Epithelial cell of proximal tubule (primary cell): Measurements from ENCODE around the gene HOXA3. TPM values are rescaled to one million over a fixed set of nuclear protein-coding genes. Genes with fewer than 3 reads are reported as not detected.

Experiments
- DNase-seq: peaks from one replicate; pipeline ENCODE4 v3.0.0-alpha.2; 2011; ENCODE audit warnings: low read depth
- H3K4me3 ChIP-seq: 2 replicates; pipeline ENCODE4 v1.5.1; 2011; ENCODE audit warnings: low read depth, mild to moderate bottlenecking, low read length
- CTCF ChIP-seq: conservative IDR thresholded peaks from 2 replicates; pipeline ENCODE4 v1.5.1; 2012; ENCODE audit warnings: low read depth, mild to moderate bottlenecking, low read length
- total RNA-seq: library from RNA; depleted of rRNA; stranded (reverse); fragments of >200 nt; gene quantifications from 2 replicates; pipeline ENCODE4 v1.2.3, GENCODE V29; 2015

Gene HOXA3
- total RNA-seq, 1 donor from 2014 or later = 33.2 TPM

- no peak for TF ChIP-seq CTCF
- peak overlapping the region; percentile 72 for H3K4me3 ChIP-seq
- DNase-seq = no peak
Observed at GRCh38 chr7:27184337-27185012, 32.1 kb upstream of the HOXA3 start.

- DNase-seq = no peak
- peak overlapping the region; percentile 72 for H3K4me3 ChIP-seq
- no peak for TF ChIP-seq CTCF
Observed at GRCh38 chr7:27183682-27184336, 31.4 kb upstream of the HOXA3 start.

- no peak for DNase-seq
- peak overlapping the region; percentile 72 for H3K4me3 ChIP-seq
- TF ChIP-seq CTCF = no peak
Observed at GRCh38 chr7:27182861-27183681, 30.7 kb upstream of the HOXA3 start.

GRCh38 chr7:27182285-27182841, 30.0 kb upstream of the HOXA3 start:
- no peak for TF ChIP-seq CTCF
- H3K4me3 ChIP-seq = no peak overlapping the region
- no peak for DNase-seq

GRCh38 chr7:27181795-27182275, 29.5 kb upstream of the HOXA3 start:
- DNase-seq = no peak
- TF ChIP-seq CTCF = no peak
- no peak overlapping the region for H3K4me3 ChIP-seq

GRCh38 chr7:27180431-27181420, 28.3 kb upstream of the HOXA3 start:
- no peak for TF ChIP-seq CTCF
- no peak overlapping the region for H3K4me3 ChIP-seq
- no peak for DNase-seq
